MM.1S (cell line): ENCODE data around the gene C22orf15.

Experiments used
- EZH2 ChIP-seq: fragments of 300-600 bp; sonication (generic); optimal IDR thresholded peaks from 2 replicates; pipeline ENCODE3; 2017; ENCODE audit warnings: low read depth, mild to moderate bottlenecking, antibody characterized with exemption, low read length, mixed read lengths
- EZH2phosphoT487 ChIP-seq: fragments of 300-600 bp; sonication (generic); IDR thresholded peaks from 2 replicates; pipeline ENCODE4 v1.6.1; 2018; ENCODE audit warnings: antibody characterized with exemption, low read length
- TF ChIP-seq, protein P1 (sequence below): fragments of 300-600 bp; sonication (generic); IDR thresholded peaks from 2 replicates; pipeline ENCODE4 v1.5.1; 2016; ENCODE audit warnings: antibody characterized with exemption, low read length, mixed read lengths

DNA sequence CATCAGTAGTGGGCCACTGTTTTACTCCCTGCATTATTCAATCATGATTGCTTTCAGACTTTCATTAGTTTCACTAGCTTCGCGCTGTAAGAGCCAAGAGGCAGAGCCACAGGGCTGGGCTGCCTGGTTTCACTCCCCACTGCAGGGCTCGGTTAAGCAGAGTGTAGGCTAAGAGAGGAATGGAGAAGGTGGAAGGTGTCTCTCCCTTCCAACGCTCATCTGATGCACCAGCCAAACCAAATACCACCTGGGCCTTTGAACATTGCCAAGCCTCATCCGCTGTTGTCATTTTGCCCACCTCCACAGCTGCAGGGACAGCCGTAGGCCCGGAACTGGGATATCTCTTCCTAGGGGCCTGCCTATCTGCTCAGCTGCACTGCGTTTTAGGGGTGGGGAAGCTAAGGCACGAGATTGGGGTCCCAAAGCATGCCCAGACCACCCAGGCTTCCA lies 23.5 kb downstream of the C22orf15 start:
- TF ChIP-seq, protein P1, sequence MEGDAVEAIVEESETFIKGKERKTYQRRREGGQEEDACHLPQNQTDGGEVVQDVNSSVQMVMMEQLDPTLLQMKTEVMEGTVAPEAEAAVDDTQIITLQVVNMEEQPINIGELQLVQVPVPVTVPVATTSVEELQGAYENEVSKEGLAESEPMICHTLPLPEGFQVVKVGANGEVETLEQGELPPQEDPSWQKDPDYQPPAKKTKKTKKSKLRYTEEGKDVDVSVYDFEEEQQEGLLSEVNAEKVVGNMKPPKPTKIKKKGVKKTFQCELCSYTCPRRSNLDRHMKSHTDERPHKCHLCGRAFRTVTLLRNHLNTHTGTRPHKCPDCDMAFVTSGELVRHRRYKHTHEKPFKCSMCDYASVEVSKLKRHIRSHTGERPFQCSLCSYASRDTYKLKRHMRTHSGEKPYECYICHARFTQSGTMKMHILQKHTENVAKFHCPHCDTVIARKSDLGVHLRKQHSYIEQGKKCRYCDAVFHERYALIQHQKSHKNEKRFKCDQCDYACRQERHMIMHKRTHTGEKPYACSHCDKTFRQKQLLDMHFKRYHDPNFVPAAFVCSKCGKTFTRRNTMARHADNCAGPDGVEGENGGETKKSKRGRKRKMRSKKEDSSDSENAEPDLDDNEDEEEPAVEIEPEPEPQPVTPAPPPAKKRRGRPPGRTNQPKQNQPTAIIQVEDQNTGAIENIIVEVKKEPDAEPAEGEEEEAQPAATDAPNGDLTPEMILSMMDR, result no peak
- TF ChIP-seq EZH2 (no peak), EZH2phosphoT487 (no peak)
